Thyroid gland (tissue), 4 donors: ENCODE measurements around the gene CTIF. TPM values are rescaled to one million over a fixed set of nuclear protein-coding genes. Genes with fewer than 3 reads are reported as not detected.

Experiments used
- DNase-seq, 2 donors: peaks; one replicate each; pipeline ENCODE4 v3.0.0-alpha.2; 2019
- H3K27ac ChIP-seq, 3 donors: fragments of 200-600 bp; sonication (generic); 1 replicate in 2 of 3; 2 replicates in 1 of 3; pipeline ENCODE4 v1.5.1; 2016 to 2019; ENCODE audit warnings: mild to moderate bottlenecking in 1 of 3, moderate library complexity in 1 of 3
- H3K27me3 ChIP-seq: fragments of 200-600 bp; sonication (generic); one replicate; pipeline ENCODE4 v1.5.1; 2019
- H3K36me3 ChIP-seq, 2 donors: fragments of 200-600 bp; sonication (generic); one replicate each; pipeline ENCODE4 v1.5.1; 2016 to 2019
- H3K4me1 ChIP-seq, 2 donors: fragments of 200-600 bp; sonication (generic); one replicate each; pipeline ENCODE4 v1.5.1; 2017 to 2019
- H3K4me3 ChIP-seq, 3 donors: fragments of 200-600 bp; sonication (generic); replicated peaks in 1 of 3; 1 replicate in 2 of 3; 2 replicates in 1 of 3; pipeline ENCODE4 v1.5.1; 2016; ENCODE audit warnings: mild to moderate bottlenecking in 1 of 3
- H3K9me3 ChIP-seq: fragments of 200-600 bp; sonication (generic); one replicate; pipeline ENCODE4 v1.5.1; 2017
- POLR2A ChIP-seq, 2 donors: fragments of 450-650 bp; IDR thresholded peaks; one replicate each; pipeline ENCODE4 v1.6.1; 2017; ENCODE audit warnings: antibody characterized with exemption in 2 of 2, mild to moderate bottlenecking in 2 of 2, moderate library complexity in 1 of 2
- WGBS, 2 donors: methylation state at CpG; one replicate each; pipeline ENCODE4 v1.1.5; 2017; 5-methylcytosine and 5-hydroxymethylcytosine counted together
- intact Hi-C: fragments of 100-400 bp; cut with DNase I; formaldehyde crosslinking; loops from one replicate; pipeline ENCODE4 v1.15.1; 2023
- total RNA-seq, 4 donors: library from RNA; depleted of rRNA; stranded (reverse); fragments of >200 nt; gene quantifications; one replicate each; pipeline ENCODE4 v1.2.3, GENCODE V29; 2016
- TF ChIP-seq, protein P1 (sequence below), 6 experiments: fragments of 200-600 bp in 3 of 6; fragments of 450-650 bp in 3 of 6; sonication (generic) in 3 of 6; IDR thresholded peaks; one replicate each; pipeline ENCODE4 v1.5.1; 2016 to 2019; ENCODE audit warnings: antibody characterized with exemption in 6 of 6, mild to moderate bottlenecking in 2 of 6, inconsistent platforms in 1 of 6, moderate library complexity in 1 of 6

CTIF gene
- total RNA-seq, 4 donors from 2014 or later, result 18.7 to 29.8 (median 23.6) TPM

DNA sequence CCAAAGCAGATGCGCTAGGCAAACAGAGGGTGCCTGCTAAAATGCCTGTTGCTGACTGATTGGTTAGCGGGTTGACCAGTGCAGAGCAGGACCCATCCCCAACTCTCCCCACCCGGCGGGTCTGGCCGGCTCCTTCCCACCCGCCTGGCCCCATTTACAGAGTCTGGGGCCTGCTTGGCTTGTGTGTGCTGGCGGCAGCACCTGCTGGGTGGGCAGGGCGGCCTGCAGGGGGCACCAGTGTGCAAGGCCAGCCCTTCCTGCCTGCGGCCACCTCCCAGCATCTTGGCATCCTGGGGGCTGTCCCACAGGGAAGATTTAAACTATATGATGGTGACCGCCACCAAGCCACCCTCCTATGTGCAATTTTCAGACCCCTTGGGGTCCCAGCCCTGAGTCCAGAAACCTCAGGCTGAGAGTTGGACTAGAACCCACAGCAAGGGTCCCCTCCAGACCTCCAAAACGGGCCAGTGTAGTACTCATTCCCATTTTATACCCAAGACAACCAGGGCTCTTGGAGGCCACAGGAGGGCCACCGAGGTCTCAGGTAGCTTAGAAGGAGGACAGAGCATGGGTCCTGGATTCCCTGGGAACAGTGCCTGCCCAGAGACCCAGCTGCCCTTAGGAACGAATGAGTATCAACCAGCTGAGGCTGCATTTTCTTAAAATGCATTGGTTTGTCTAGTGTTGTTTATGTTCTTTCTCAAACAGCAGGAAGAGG is 238.4 kb downstream of the CTIF start:
- intact Hi-C loops, result loop anchor here (5.0 to 10.0 kb wide), 2 partner anchors 170 to 398 kb away; no protein-coding TSS in a partner anchor
- no peaks in the 10 kb centered on the region for H3K27me3 ChIP-seq
- 38 to 41% methylated on average over 6 to 11 of the region's 13 CpGs for WGBS, 2 donors
- peak overlapping the region in 2 of 3 donors; percentile 0 to 3 for H3K27ac ChIP-seq
- no peaks in the 10 kb centered on the region for H3K36me3 ChIP-seq
- no peak overlapping the region for H3K4me3 ChIP-seq
- peaks cover 24 to 52% of the 10 kb centered on the region in 2 donors for H3K4me1 ChIP-seq
- no peak for TF ChIP-seq POLR2A (IDR thresholded peaks at IDR 0.05)
- TF ChIP-seq, protein P1, sequence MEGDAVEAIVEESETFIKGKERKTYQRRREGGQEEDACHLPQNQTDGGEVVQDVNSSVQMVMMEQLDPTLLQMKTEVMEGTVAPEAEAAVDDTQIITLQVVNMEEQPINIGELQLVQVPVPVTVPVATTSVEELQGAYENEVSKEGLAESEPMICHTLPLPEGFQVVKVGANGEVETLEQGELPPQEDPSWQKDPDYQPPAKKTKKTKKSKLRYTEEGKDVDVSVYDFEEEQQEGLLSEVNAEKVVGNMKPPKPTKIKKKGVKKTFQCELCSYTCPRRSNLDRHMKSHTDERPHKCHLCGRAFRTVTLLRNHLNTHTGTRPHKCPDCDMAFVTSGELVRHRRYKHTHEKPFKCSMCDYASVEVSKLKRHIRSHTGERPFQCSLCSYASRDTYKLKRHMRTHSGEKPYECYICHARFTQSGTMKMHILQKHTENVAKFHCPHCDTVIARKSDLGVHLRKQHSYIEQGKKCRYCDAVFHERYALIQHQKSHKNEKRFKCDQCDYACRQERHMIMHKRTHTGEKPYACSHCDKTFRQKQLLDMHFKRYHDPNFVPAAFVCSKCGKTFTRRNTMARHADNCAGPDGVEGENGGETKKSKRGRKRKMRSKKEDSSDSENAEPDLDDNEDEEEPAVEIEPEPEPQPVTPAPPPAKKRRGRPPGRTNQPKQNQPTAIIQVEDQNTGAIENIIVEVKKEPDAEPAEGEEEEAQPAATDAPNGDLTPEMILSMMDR (IDR thresholded peaks at IDR 0.05), result peak; percentile 67 to 91 (median 79)
- no peaks in the 10 kb centered on the region for H3K9me3 ChIP-seq
- peak; percentile 66 to 67 for DNase-seq

DNA sequence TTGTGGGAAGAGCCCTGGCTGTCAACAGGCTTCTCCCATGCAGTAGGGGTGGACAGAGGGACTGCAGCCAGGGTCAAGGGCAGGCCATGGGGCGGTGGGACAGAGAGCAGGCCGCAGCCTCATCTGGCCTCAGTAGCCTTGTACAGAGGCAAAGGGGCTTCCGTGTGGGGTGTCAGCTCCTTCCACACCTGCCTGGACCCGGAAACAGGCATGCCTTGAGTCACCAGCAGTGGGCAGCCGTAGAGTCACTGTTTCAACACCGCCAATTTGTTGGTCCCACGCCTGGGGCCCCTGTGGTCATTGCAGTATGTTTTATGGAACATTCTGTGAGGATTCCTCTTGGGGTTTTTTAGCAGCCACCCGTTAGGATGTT is 238.9 kb downstream of the CTIF start:
- Histone ChIP-seq H3K9me3 (no peaks in the 10 kb centered on the region), H3K27me3 (no peaks in the 10 kb centered on the region), H3K36me3 (no peaks in the 10 kb centered on the region), H3K4me1 (peaks cover 30 to 57% of the 10 kb centered on the region in 2 donors), H3K4me3 (no peak overlapping the region), H3K27ac (peak overlapping the region in 2 of 3 donors; percentile 0 to 3)
- no peak for DNase-seq
- intact Hi-C loops, result loop anchor here (5.0 to 10.0 kb wide), 2 partner anchors 170 to 397 kb away; no protein-coding TSS in a partner anchor
- 89 to 90% methylated on average over 8 of the region's 8 CpGs for WGBS, 2 donors
- no peak for TF ChIP-seq POLR2A (IDR thresholded peaks at IDR 0.05)
- TF ChIP-seq, protein P1 (IDR thresholded peaks at IDR 0.05), result no peak

DNA sequence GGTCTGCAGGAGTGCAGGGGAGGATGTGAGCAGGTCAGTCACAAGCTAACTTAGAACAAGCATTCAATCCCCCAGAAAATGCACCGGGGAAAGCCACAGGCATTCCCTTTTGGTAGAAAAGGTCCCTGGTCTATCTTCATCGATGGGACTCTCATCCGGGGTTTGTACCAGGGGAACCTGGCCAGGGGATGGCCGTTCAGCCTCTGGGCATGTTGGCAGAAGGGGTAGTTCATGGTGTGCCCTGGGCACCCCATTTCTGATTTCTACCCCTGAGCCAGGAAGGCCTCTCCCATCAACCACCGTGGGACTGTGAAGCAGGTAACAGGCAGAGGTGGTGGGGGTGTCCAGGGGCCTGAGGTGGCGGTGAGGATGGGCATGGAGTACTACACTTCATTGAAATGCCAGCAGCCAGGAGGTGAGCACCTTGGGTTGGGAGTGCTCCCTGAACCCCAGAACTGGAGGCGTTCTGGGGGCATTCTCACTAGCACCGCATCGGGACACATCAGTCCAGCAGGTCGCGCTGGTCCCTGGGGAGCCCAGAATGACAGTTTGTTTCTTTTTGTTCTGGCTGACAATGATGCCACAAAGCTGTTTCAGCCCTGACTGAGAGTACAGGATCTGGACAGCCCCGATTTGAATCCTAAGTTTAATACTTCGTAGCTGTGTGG is 239.6 kb downstream of the CTIF start:
- WGBS, 2 donors, result 89 to 94% methylated on average over 12 to 13 of the region's 13 CpGs

DNA sequence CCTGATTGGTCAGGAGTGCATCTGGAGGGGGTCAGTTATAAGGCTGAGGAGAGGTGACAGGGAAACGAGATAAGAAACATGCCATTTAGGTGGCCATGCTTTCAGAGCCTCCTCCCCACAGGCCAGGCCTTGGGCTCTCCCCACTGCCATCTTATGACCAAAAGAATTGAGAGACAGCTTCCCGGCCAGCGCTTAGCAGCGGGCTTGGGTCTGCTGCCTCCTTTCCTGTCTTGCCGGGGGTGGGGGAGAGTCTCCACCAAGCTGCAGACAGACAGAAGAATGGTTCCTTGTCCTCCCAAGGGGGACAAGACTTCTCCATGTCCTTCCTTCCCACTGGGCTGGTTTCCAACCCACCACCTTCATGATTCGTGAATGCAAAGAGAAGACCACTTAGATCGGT is 240.6 kb downstream of the CTIF start:
- intact Hi-C loops, result loop anchor here (5.0 to 10.0 kb wide), 2 partner anchors 168 to 395 kb away; no protein-coding TSS in a partner anchor
- WGBS, 2 donors, result 82 to 89% methylated on average over 1 to 7 of the region's 7 CpGs

More for the DNA sequence above, 239.6 kb downstream of the CTIF start:
- Histone ChIP-seq H3K27me3 (no peaks in the 10 kb centered on the region), H3K4me3 (no peak overlapping the region), H3K36me3 (no peaks in the 10 kb centered on the region), H3K9me3 (no peaks in the 10 kb centered on the region), H3K27ac (peak overlapping the region in 1 of 3 donors; percentile 10), H3K4me1 (peaks cover 31 to 61% of the 10 kb centered on the region in 2 donors)
- DNase-seq, result no peak
- no peak for TF ChIP-seq POLR2A (IDR thresholded peaks at IDR 0.05)
- TF ChIP-seq, protein P1 (IDR thresholded peaks at IDR 0.05), result no peak
- intact Hi-C loops, result loop anchor here (5.0 to 10.0 kb wide), 2 partner anchors 169 to 396 kb away; no protein-coding TSS in a partner anchor

More for the DNA sequence above, 240.6 kb downstream of the CTIF start:
- Histone ChIP-seq H3K4me3 (no peak overlapping the region), H3K36me3 (no peaks in the 10 kb centered on the region), H3K27ac (peak overlapping the region in 2 of 3 donors; percentile 63 to 83), H3K4me1 (peaks cover 31 to 61% of the 10 kb centered on the region in 2 donors), H3K27me3 (no peaks in the 10 kb centered on the region), H3K9me3 (no peaks in the 10 kb centered on the region)
- no peak for TF ChIP-seq POLR2A (IDR thresholded peaks at IDR 0.05)
- TF ChIP-seq, protein P1 (IDR thresholded peaks at IDR 0.05), result no peak
- no peak for DNase-seq
